ENCODE measurements around the gene SPAG9.

The SPAG9 gene

GRCh38 chr17:51120739-51121619, at the start of gene SPAG9:
Gene SPAG9 (minus strand): TSS chr17:51120868. CDS start chr17:51120656, 212 bp downstream.
- peak within 1 kb of the TSS; percentile 97 for H3K9ac ChIP-seq (ENCODE audit: low read length)
- H3K27me3 ChIP-seq (ENCODE audit: control insufficient read depth in 1 of 2, insufficient read depth in 2 of 2, low read length in 2 of 2) = no peaks in the 10 kb centered on the region
- H3K4me1 ChIP-seq (ENCODE audit: insufficient read depth, low read length) = peaks cover 23% of the 10 kb centered on the region
- no peaks in the 10 kb centered on the region for H3K36me3 ChIP-seq (ENCODE audit: insufficient read depth, low read length)
- H3K4me3 ChIP-seq (ENCODE audit: low read depth in 1 of 2, low read length in 2 of 2) = peak within 1 kb of the TSS; percentile 85 to 86
- H3K9me3 ChIP-seq (ENCODE audit: low read length) = no peaks in the 10 kb centered on the region
- peak within 1 kb of the TSS; percentile 96 for H3K27ac ChIP-seq (ENCODE audit: low read depth, low read length)

- Histone ChIP-seq H3K4me1 (ENCODE audit: insufficient read depth, low read length) (peaks cover 14% of the 10 kb centered on the region), H3K9ac (ENCODE audit: low read length) (no peak overlapping the region), H3K27ac (ENCODE audit: low read depth, low read length) (no peak overlapping the region), H3K4me3 (ENCODE audit: low read depth in 1 of 2, low read length in 2 of 2) (no peak overlapping the region), H3K36me3 (ENCODE audit: insufficient read depth, low read length) (peaks cover 29% of the 10 kb centered on the region), H3K9me3 (ENCODE audit: low read length) (no peaks in the 10 kb centered on the region), H3K27me3 (ENCODE audit: control insufficient read depth in 1 of 2, insufficient read depth in 2 of 2, low read length in 2 of 2) (no peaks in the 10 kb centered on the region)
Measured at GRCh38 chr17:51169340-51169739, 48.7 kb upstream of the SPAG9 start.

- Histone ChIP-seq H3K4me1 (ENCODE audit: insufficient read depth, low read length) (peaks cover 14% of the 10 kb centered on the region), H3K36me3 (ENCODE audit: insufficient read depth, low read length) (peaks cover 31% of the 10 kb centered on the region), H3K4me3 (ENCODE audit: low read depth in 1 of 2, low read length in 2 of 2) (peak overlapping the region; percentile 87 to 89), H3K9ac (ENCODE audit: low read length) (no peak overlapping the region), H3K27me3 (ENCODE audit: control insufficient read depth in 1 of 2, insufficient read depth in 2 of 2, low read length in 2 of 2) (no peaks in the 10 kb centered on the region), H3K9me3 (ENCODE audit: low read length) (no peaks in the 10 kb centered on the region), H3K27ac (ENCODE audit: low read depth, low read length) (peak overlapping the region; percentile 81)
Measured at GRCh38 chr17:51166987-51167931, 46.6 kb upstream of the SPAG9 start.

GRCh38 chr17:51166198-51166986, 45.7 kb upstream of the SPAG9 start, which contains the start of gene NME2:
Gene NME2 (plus strand): TSS chr17:51166411. CDS start chr17:51166831, 420 bp downstream.
- Histone ChIP-seq H3K36me3 (ENCODE audit: insufficient read depth, low read length) (peaks cover 35% of the 10 kb centered on the region), H3K4me3 (ENCODE audit: low read depth in 1 of 2, low read length in 2 of 2) (peak within 1 kb of the TSS; percentile 87 to 89), H3K9ac (ENCODE audit: low read length) (peak within 1 kb of the TSS; percentile 71), H3K9me3 (ENCODE audit: low read length) (no peaks in the 10 kb centered on the region), H3K27ac (ENCODE audit: low read depth, low read length) (peak within 1 kb of the TSS; percentile 81), H3K27me3 (ENCODE audit: control insufficient read depth in 1 of 2, insufficient read depth in 2 of 2, low read length in 2 of 2) (no peaks in the 10 kb centered on the region), H3K4me1 (ENCODE audit: insufficient read depth, low read length) (peaks cover 14% of the 10 kb centered on the region)

GRCh38 chr17:51165680-51166197, 45.1 kb upstream of the SPAG9 start:
- Histone ChIP-seq H3K27ac (ENCODE audit: low read depth, low read length) (peak overlapping the region; percentile 79), H3K27me3 (ENCODE audit: control insufficient read depth in 1 of 2, insufficient read depth in 2 of 2, low read length in 2 of 2) (no peaks in the 10 kb centered on the region), H3K4me3 (ENCODE audit: low read depth in 1 of 2, low read length in 2 of 2) (peak overlapping the region; percentile 87 to 89), H3K36me3 (ENCODE audit: insufficient read depth, low read length) (peaks cover 35% of the 10 kb centered on the region), H3K4me1 (ENCODE audit: insufficient read depth, low read length) (peaks cover 14% of the 10 kb centered on the region), H3K9me3 (ENCODE audit: low read length) (no peaks in the 10 kb centered on the region), H3K9ac (ENCODE audit: low read length) (peak overlapping the region; percentile 71)

- H3K27me3 ChIP-seq (ENCODE audit: control insufficient read depth in 1 of 2, insufficient read depth in 2 of 2, low read length in 2 of 2) = no peaks in the 10 kb centered on the region
- peaks cover 33% of the 10 kb centered on the region for H3K36me3 ChIP-seq (ENCODE audit: insufficient read depth, low read length)
- no peak overlapping the region for H3K9ac ChIP-seq (ENCODE audit: low read length)
- H3K4me3 ChIP-seq (ENCODE audit: low read depth in 1 of 2, low read length in 2 of 2) = peak overlapping the region; percentile 87 to 89
- H3K9me3 ChIP-seq (ENCODE audit: low read length) = no peaks in the 10 kb centered on the region
- H3K4me1 ChIP-seq (ENCODE audit: insufficient read depth, low read length) = peaks cover 14% of the 10 kb centered on the region
- peak overlapping the region; percentile 79 for H3K27ac ChIP-seq (ENCODE audit: low read depth, low read length)
Measured at GRCh38 chr17:51164911-51165679, 44.4 kb upstream of the SPAG9 start.

- Histone ChIP-seq H3K4me3 (ENCODE audit: low read depth in 1 of 2, low read length in 2 of 2) (no peak overlapping the region), H3K27me3 (ENCODE audit: control insufficient read depth in 1 of 2, insufficient read depth in 2 of 2, low read length in 2 of 2) (no peaks in the 10 kb centered on the region), H3K9ac (ENCODE audit: low read length) (no peak overlapping the region), H3K9me3 (ENCODE audit: low read length) (no peaks in the 10 kb centered on the region), H3K27ac (ENCODE audit: low read depth, low read length) (no peak overlapping the region), H3K4me1 (ENCODE audit: insufficient read depth, low read length) (peaks cover 10% of the 10 kb centered on the region), H3K36me3 (ENCODE audit: insufficient read depth, low read length) (peaks cover 31% of the 10 kb centered on the region)
Measured at GRCh38 chr17:51161541-51161940, 40.9 kb upstream of the SPAG9 start.

- Histone ChIP-seq H3K9me3 (ENCODE audit: low read length) (no peaks in the 10 kb centered on the region), H3K9ac (ENCODE audit: low read length) (no peak overlapping the region), H3K27me3 (ENCODE audit: control insufficient read depth in 1 of 2, insufficient read depth in 2 of 2, low read length in 2 of 2) (no peaks in the 10 kb centered on the region), H3K36me3 (ENCODE audit: insufficient read depth, low read length) (peaks cover 31% of the 10 kb centered on the region), H3K27ac (ENCODE audit: low read depth, low read length) (no peak overlapping the region), H3K4me1 (ENCODE audit: insufficient read depth, low read length) (peaks cover 1% of the 10 kb centered on the region), H3K4me3 (ENCODE audit: low read depth in 1 of 2, low read length in 2 of 2) (no peak overlapping the region)
Measured at GRCh38 chr17:51159604-51160003, 38.9 kb upstream of the SPAG9 start.

GRCh38 chr17:51155416-51155815, 34.7 kb upstream of the SPAG9 start:
- peaks cover 16% of the 10 kb centered on the region for H3K4me1 ChIP-seq (ENCODE audit: insufficient read depth, low read length)
- no peaks in the 10 kb centered on the region for H3K9me3 ChIP-seq (ENCODE audit: low read length)
- H3K9ac ChIP-seq (ENCODE audit: low read length) = no peak overlapping the region
- H3K36me3 ChIP-seq (ENCODE audit: insufficient read depth, low read length) = peaks cover 13% of the 10 kb centered on the region
- no peak overlapping the region for H3K4me3 ChIP-seq (ENCODE audit: low read depth in 1 of 2, low read length in 2 of 2)
- H3K27ac ChIP-seq (ENCODE audit: low read depth, low read length) = no peak overlapping the region
- H3K27me3 ChIP-seq (ENCODE audit: control insufficient read depth in 1 of 2, insufficient read depth in 2 of 2, low read length in 2 of 2) = no peaks in the 10 kb centered on the region

GRCh38 chr17:51154176-51154575, 33.5 kb upstream of the SPAG9 start:
- Histone ChIP-seq H3K9me3 (ENCODE audit: low read length) (no peaks in the 10 kb centered on the region), H3K27me3 (ENCODE audit: control insufficient read depth in 1 of 2, insufficient read depth in 2 of 2, low read length in 2 of 2) (no peaks in the 10 kb centered on the region), H3K4me3 (ENCODE audit: low read depth in 1 of 2, low read length in 2 of 2) (peak overlapping the region; percentile 72 to 79), H3K36me3 (ENCODE audit: insufficient read depth, low read length) (peaks cover 6% of the 10 kb centered on the region), H3K9ac (ENCODE audit: low read length) (peak overlapping the region; percentile 25), H3K27ac (ENCODE audit: low read depth, low read length) (peak overlapping the region; percentile 1), H3K4me1 (ENCODE audit: insufficient read depth, low read length) (peaks cover 16% of the 10 kb centered on the region)
